HL-60 (cell line): Measurements from ENCODE around the gene YWHAB.

ENCODE experiments used
- GABPA ChIP-seq: IDR thresholded peaks from 2 replicates; pipeline ENCODE4 v1.6.1; 2012; ENCODE audit warnings: low read depth
- POLR2AphosphoS5 ChIP-seq: IDR thresholded peaks from 2 replicates; pipeline ENCODE4 v1.6.1; 2012; ENCODE audit warnings: low read depth
- TF ChIP-seq, protein P1 (sequence below): IDR thresholded peaks from one replicate; pipeline ENCODE4 v1.5.1; 2011; ENCODE audit warnings: low read length, control low read depth, inconsistent platforms; ENCODE audit not compliant: insufficient read depth
- TF ChIP-seq, protein P2 (sequence below): IDR thresholded peaks from 2 replicates; pipeline ENCODE4 v1.6.1; 2012; ENCODE audit warnings: low read depth; ENCODE audit not compliant: insufficient replicate concordance

DNA sequence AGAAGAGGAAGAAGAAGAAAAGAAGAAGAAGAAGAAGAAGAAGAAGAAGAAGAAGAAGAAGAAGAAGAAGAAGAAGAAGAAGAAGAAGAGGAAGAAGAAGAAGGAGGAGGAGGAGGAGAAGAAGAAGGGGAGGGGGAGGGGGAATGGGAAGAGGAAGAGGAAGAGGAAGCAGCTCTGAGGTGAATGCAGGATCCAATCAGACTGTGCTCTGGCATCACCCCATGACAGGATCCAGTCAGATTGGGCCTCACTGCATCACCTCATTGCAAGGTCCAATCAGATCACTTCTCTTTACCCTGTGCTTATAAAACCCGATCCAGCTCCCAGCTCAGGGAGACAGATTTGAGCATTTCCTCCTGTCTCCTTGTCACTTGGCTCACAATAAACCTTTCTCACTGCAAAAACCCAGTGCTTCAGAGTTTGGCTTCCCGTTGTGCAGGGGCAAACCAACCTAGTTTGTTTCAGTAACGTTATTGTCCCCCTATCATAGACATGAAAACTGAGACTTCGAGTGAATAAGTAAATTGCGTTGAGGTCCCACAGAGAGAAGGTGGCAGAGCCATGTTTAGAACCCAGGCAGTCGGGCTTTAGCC is 28.6 kb upstream of the YWHAB start:
- TF ChIP-seq, protein P1, sequence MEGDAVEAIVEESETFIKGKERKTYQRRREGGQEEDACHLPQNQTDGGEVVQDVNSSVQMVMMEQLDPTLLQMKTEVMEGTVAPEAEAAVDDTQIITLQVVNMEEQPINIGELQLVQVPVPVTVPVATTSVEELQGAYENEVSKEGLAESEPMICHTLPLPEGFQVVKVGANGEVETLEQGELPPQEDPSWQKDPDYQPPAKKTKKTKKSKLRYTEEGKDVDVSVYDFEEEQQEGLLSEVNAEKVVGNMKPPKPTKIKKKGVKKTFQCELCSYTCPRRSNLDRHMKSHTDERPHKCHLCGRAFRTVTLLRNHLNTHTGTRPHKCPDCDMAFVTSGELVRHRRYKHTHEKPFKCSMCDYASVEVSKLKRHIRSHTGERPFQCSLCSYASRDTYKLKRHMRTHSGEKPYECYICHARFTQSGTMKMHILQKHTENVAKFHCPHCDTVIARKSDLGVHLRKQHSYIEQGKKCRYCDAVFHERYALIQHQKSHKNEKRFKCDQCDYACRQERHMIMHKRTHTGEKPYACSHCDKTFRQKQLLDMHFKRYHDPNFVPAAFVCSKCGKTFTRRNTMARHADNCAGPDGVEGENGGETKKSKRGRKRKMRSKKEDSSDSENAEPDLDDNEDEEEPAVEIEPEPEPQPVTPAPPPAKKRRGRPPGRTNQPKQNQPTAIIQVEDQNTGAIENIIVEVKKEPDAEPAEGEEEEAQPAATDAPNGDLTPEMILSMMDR = no peak
- TF ChIP-seq GABPA (no peak), POLR2AphosphoS5 (no peak)
- TF ChIP-seq, protein P2, sequence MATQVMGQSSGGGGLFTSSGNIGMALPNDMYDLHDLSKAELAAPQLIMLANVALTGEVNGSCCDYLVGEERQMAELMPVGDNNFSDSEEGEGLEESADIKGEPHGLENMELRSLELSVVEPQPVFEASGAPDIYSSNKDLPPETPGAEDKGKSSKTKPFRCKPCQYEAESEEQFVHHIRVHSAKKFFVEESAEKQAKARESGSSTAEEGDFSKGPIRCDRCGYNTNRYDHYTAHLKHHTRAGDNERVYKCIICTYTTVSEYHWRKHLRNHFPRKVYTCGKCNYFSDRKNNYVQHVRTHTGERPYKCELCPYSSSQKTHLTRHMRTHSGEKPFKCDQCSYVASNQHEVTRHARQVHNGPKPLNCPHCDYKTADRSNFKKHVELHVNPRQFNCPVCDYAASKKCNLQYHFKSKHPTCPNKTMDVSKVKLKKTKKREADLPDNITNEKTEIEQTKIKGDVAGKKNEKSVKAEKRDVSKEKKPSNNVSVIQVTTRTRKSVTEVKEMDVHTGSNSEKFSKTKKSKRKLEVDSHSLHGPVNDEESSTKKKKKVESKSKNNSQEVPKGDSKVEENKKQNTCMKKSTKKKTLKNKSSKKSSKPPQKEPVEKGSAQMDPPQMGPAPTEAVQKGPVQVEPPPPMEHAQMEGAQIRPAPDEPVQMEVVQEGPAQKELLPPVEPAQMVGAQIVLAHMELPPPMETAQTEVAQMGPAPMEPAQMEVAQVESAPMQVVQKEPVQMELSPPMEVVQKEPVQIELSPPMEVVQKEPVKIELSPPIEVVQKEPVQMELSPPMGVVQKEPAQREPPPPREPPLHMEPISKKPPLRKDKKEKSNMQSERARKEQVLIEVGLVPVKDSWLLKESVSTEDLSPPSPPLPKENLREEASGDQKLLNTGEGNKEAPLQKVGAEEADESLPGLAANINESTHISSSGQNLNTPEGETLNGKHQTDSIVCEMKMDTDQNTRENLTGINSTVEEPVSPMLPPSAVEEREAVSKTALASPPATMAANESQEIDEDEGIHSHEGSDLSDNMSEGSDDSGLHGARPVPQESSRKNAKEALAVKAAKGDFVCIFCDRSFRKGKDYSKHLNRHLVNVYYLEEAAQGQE = no peak
